ENCODE data around the gene METRN. TPM values are rescaled to one million over a fixed set of nuclear protein-coding genes. Genes with fewer than 3 reads are reported as not detected.

METRN gene
- total RNA-seq: 10.1 and 40.1 TPM in 2 replicates

DNA sequence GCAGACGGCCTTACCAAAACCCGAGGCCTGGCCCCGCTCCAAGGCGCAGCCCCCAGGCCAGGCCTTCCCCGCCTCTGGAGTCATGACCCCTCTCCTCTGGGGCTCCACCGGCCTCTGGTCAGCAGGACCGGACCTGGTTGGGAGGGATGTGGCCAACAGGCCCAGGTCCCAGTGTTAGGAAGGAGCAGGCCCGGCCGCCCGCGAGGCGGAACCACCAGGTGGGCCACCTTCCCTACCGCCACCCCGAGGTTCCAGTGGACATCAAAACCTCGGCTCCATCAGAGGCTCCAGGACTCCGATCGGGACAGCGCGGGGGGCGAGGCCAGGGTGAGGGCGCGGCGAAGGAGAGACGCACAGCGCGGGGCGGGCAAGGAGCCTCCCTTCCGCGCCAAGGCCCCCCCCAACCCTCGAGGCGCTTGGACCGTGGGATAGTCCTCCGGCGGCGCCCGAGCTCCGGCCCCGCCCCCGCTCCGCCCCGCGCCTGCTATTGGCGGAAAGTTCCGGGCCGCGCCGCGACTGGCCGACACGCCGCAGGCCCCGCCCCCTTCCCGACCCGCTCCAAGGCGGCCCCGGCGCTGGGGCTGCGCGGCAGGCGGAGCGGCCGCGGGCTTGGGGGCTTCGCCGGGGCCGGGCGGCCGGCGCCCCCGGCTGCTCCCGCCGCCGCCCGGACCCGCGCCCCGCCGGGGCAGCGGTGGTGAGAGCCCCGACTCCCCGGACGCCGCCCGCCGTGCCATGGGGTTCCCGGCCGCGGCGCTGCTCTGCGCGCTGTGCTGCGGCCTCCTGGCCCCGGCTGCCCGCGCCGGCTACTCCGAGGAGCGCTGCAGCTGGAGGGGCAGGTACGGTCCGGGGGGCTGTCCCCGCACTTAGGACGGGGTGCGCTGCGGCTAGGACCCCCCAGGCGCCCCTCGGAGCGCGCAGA, at the start of gene METRN:
Gene METRN, plus strand, starts transcription at position 561 of the 919 bp plus-strand sequence. Its CDS starts 172 bp downstream, at position 733.

DNA sequence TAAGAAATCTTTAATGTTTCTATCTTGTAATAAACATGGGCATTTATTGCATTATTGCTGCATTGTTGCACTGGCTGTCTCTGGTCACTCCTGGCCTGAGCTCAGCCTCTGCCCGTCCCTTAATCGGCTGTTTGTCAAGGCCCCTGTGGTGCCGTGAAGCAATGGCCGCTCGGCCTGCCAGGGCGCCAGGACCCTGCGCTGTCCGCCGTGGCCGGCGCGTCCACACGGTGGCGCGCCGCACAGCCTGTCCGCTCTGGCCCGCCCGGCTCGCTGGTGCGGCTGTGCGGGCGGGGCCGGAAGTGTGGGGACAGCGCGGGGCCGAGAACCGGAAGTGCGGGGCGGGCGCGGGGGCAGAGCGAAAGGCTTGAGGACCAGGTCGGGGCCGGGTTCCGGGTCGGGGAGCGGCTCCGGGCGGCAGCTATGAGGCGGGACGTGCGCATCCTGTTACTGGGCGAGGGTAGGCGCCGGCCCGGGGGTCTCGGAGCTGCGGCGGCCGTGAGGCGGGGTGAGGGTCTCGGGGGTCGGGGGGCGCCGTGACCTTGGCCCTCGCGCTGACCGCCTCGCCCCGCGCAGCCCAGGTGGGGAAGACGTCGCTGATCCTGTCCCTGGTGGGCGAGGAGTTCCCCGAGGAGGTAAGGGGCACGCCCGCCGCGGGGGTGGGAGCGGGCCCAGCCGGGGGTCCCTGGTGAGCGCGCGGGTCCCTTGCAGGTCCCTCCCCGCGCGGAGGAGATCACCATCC, 47.0 kb upstream of the METRN start, which contains the start of gene RHOT2:
Gene RHOT2, plus strand, starts transcription at position 353 of the 739 bp plus-strand sequence. Its CDS starts 68 bp downstream, at position 421.

DNA sequence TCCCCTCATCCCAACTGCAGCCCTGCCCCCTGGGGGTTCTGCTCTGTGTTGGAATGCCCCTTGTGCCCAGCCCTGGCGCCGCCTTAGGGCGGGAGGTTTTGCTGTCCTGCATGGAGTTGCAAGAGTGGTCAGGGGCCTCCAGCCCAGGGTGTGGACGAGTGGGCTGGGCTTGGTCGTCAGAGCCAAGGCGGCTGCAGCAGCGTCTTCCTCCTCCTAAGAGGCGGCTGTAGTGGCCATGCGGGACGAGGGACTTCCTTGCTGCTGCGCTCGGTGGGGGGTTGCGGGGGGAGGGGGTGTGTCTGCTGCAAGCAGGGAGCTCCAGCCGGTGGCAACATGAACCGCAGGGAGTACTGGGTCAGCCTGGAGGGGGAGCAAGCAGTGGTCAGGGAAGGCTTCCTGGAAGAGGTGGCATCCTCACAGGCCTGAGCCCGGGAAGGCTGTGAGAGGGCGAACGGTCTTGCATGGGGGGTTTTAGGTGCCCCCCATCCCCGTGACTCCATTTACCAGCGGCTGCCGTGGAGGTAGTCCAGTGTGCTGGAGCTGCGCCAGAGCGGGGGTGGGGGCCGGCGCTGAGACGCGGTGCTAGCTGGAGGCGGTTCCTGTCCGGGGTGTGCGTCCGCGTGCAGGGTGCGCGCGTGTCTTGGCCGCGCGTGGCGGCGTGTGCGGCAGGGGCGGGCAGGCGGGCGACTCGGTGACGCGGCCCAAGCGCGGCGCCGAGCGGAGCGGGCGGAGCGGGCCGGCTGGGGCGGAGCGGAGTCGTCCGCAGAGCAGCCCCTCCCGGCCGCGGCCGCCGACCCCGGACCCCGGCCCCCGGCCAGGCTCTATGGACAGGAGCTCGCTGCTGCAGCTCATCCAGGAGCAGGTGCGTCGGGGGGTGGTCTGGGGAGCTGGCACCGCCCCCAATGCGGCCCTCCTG, 39.7 kb upstream of the METRN start, which contains the start of gene RHBDL1:
Gene RHBDL1, plus strand, starts transcription at position 704 of the 916 bp plus-strand sequence. Its CDS starts 120 bp downstream, at position 824.

DNA sequence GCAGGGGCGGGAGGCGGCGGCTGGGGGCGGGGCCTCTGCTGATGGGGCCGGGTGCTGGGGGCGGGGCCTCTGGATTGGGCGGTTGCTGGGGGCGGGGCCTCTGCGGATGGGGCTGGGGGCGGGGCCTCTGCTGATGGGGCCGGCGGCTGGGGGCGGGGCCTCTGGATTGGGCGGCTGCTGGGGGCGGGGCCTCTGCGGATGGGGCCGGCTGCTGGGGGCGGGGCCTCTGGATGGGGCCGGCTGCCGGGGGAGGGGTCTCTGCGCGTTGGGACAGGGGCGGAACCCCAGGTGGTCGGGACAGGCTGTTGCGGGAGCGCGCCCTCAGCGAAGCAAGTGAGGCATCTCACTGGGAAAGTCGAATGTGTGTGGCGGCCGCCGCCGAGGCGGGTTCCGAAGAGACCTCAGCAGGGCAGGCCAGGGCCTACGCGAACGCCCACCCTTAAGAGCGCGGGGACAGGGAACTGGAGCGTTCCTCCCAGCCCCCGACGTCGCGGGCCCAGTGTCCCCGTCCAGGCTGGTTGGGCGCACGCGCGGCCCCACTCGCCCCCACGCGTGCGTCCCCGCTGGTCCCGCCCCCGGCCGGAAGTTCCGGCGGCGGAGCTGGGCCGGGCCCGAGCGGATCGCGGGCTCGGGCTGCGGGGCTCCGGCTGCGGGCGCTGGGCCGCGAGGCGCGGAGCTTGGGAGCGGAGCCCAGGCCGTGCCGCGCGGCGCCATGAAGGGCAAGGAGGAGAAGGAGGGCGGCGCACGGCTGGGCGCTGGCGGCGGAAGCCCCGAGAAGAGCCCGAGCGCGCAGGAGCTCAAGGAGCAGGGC, 34.9 kb upstream of the METRN start, which contains the start of gene STUB1:
Gene STUB1, plus strand, starts transcription at position 597 of the 811 bp plus-strand sequence. Its CDS starts 116 bp downstream, at position 713.

DNA sequence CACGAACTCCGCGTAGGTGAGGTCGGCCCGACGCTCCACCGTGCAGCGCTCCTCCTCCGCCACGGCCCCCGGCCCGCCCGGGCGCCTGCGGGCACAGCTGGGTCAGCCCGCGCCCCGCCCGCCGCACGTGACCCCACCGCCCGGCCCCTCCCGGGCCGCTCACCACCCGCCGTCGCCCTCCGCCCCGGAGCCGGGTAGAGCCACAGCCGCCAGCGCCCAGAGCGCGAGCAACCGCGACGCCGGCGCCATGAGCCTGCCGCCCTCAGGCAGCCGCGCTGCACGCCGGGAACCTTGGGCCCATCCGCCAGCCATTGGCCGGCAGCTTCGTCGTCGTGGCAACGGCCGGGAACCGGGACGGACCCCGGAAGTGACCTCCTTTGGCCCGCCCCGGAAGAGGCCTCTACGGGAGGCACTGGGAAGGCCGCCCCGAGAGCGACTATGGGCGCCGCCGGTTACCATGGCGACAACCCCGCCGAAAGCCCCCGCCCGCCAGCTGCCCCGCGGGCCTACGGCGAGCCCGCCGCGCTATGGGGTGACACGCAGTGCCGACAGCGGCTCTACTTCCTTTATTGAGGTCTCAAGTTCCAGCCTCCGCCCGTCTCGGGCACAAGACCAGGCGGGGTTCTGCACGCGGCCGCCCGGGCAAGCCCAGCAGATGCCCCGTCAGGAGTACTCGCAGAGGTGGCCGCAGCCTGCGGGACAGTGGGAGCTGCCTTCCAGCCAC, 30.7 kb upstream of the METRN start, which contains the start of gene JMJD8:
Gene JMJD8, minus strand, starts transcription at position 264 of the 724 bp plus-strand sequence. Its CDS starts 15 bp downstream, at position 249.

DNA sequence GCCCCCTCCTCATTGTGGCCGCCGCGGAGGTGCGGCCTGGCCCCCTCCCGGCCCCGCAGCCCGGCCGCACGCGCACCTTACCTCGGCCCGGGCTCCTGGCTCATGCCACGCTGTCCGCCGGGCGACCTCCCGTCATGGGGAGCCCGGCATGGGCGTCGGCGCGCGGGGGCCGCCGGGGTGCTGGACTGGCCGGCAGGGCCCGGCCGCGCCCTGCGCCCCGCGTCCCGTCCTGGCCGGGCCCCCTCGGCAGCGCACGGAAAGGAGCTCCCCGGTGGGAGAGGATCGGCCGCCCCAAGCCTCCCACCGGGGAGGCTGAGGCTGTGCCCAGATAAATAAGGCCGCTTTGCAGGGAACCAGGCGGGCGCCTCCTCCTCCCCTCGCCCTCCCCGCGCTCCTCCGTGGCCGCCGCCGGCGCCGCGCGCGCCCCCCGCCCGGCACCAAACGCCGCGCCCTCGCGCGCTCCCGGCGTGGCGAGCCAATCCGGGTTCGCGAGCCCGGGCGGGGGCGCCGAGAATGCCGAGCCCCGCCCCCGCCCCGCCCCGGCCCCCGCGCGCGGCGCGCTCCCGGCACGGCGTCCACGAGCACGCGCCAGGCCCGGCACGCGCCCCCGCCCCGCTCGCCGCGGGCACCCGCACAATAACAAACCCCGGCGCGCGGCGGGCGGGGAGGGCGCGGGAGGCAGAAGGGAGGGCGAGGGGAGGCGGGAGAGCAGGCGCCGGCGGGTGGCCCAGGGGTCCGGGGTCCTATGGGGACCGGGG, 9.3 kb upstream of the METRN start, which contains the start of gene FBXL16:
Gene FBXL16, minus strand, starts transcription at position 371 of the 758 bp plus-strand sequence. CDS start 8,396 bp downstream, outside the sequence.

DNA sequence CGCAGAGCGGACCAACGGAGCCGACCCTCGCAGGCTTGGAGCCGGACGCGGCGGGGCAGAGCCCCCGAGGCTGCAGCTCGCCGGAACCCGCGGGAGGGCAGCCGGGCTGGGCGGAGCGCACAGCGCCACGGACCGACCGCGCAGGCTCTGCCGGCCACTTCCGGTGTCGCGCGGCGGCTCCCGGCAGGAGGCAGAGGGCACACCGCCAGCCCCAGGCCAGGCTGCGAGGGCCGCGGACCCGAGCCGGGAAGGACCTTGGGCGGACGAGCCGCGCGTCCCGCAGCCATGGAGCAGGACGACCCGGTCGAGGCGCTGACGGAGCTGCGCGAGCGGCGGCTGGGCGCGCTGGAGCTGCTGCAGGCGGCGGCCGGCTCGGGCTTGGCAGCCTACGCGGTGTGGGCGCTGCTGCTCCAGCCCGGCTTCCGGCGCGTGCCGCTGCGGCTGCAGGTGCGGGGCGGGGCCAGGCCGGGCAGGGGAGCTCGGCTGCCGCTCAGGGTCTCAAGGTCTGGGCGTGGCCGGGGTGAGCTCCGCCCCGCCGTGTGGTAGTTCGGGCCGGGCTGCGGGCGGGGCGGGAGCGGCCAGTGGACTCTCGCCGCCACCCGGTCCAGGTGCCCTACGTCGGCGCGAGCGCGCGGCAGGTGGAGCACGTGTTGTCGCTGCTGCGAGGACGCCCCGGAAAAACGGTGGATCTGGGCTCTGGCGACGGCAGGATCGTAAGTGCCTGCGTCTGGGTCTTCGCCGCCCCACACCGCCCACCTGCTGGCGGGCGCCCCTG, 6.3 kb downstream of the METRN start, which contains the start of gene ANTKMT:
Gene ANTKMT, plus strand, starts transcription at position 157 of the 775 bp plus-strand sequence. Its CDS starts 129 bp downstream, at position 286.

DNA sequence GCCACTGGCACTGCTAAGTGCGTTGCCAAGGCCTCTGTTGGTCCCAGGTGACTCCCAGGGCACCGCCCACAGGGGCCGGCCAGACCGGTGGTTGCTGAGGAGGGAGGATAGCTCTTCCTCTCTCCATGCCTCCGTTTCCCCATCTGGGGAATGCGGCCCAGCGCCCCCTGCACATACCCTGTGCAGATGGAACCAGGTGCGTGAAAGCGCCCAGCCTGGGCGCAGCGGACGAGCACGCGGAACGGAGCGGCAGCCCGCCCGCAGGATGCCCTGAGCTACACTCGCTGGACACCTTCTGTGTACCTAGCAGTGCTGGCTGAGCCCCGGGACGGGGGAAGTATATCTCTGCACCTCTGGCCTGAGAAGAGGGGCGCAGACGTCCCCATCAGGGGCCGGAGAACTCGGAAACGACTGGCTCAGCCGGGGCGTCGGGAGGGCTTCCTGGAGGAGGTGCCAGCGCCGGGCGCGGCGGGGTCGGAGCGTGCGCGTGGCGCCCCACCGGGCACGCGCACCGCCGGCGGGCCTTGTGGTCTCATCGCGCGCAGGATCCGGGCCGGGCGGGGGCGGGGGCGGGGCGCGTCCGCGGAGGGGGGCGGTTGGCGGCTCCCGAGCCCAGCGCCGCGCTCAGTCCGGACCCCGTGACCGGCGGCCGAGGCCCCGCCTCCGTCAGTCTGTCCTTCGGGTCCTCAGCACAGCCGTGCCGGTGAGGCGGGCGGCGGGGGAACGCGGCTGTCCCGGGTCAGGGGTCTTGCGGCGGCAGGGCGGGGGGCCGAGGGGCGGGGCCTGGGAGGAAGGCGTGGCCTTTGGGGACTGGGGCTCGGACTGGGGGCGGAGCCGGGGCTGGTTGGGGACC, 11.7 kb downstream of the METRN start, which contains the start of the genes CCDC78 and HAGHL:
Gene CCDC78, minus strand, starts transcription at position 6 of the 853 bp plus-strand sequence. CDS start 76 bp downstream, outside the sequence.
Gene HAGHL, plus strand, starts transcription at position 669 of the 853 bp plus-strand sequence. CDS start 404 bp downstream, outside the sequence.

DNA sequence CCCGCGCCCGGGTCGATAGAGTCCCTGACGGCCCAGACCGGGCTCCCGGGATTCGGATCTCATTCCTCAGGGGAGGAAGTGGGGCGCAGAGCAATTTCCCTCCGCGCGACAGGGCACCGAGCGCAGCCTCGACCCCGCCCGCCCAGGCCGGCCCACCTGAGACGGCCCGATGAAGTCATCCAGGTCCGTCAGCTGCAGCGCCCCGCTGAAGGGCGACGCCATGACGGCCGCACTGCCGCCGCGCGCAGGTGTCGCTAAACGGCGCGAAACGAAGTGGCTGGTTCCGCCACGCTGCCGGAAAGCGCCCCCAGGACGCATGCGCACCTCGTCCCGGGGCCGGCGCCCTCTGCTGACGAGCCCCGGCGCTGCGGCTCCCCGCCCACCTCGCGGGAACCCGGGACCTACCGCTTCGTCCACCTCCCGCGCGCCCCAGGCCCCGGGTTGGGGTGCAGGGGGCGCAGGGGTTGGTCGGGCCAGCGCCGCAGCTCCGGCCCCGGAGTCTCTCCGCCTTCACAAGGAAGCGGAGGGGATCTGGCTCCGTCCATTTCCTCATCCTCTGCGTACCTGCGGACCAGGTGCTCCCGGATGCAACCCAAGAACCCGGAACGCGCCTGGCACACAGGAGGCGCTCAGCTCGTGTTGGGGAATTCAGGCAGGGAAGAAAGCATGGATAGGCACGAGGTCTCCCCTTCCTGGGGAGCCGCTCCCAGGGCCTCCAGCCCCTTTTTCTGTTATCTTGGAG, 26.0 kb downstream of the METRN start, which contains the start of gene CIAO3:
Gene CIAO3, minus strand, starts transcription at position 234 of the 742 bp plus-strand sequence. Its CDS starts 12 bp downstream, at position 222.

DNA sequence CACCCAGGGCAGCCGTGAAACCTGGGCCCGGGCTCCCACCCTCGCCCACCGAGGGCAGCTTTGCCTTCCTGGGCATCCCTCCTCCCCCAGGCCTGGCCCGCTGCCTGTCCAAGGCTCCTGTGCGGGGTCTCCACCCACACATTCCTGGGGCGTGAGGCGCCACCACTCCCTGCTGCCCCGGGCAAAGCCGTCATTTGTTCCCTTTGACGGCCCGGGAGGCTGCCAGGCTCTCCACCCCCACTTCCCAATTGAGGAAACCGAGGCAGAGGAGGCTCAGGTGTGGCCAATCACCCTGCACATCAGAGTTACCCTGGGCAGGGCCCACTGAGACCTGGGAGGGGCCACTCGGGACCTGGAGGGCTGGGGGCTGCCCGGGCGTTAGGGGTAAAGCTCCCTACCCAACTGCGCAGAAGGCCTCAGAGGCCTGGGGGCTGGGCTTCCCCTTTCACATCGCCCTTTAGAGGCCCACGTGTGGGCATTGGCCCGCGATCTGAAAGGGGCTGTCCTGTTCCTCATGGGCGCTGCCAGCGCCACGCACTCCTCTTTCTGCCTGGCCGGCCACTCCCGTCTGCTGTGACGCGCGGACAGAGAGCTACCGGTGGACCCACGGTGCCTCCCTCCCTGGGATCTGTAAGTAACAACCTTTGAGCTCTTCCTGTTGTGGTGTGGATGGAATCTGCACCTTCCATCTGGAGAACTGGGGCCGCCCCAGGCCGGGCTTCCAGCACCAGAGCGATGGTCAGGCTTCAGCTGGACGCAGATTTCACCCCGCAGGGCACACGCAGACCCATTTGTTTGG, 45.8 kb downstream of the METRN start, which contains the start of gene MSLN:
Gene MSLN, plus strand, starts transcription at position 190 of the 799 bp plus-strand sequence. CDS start 1,947 bp downstream, outside the sequence.

Other genes starting within 250 kb of the METRN start
- 68.9 and 91.9 TPM in 2 replicates for gene CAPN15, start 187.4 kb upstream of the METRN start, total RNA-seq
- 0.14 TPM in 1 of 2 replicates, not detected in the other for gene PRR35, start 154.7 kb upstream of the METRN start, total RNA-seq
- 2.6 TPM in 2 replicates for gene NHLRC4, start 148.1 kb upstream of the METRN start, total RNA-seq
- gene PIGQ, start 145.2 kb upstream of the METRN start, total RNA-seq: 27.8 and 33.5 TPM in 2 replicates
- gene RAB40C, start 125.1 kb upstream of the METRN start, total RNA-seq: 15.3 and 16.5 TPM in 2 replicates
- 0.14 and 0.22 TPM in 2 replicates for gene WFIKKN1, start 84.1 kb upstream of the METRN start, total RNA-seq
- 99.1 and 106 TPM in 2 replicates for gene METTL26, start 78.8 kb upstream of the METRN start, total RNA-seq
- gene MCRIP2, start 73.3 kb upstream of the METRN start, total RNA-seq: 11.5 and 16.6 TPM in 2 replicates
- 12.3 and 22.6 TPM in 2 replicates for gene WDR90, start 65.8 kb upstream of the METRN start, total RNA-seq
- 56.5 and 67.4 TPM in 2 replicates for gene RHOT2, start 47.0 kb upstream of the METRN start, total RNA-seq
- gene RHBDL1, start 39.4 kb upstream of the METRN start, total RNA-seq: 2.3 and 2.4 TPM in 2 replicates
- 91.5 and 131 TPM in 2 replicates for gene STUB1, start 34.7 kb upstream of the METRN start, total RNA-seq
- 45.7 and 62.3 TPM in 2 replicates for gene JMJD8, start 30.8 kb upstream of the METRN start, total RNA-seq
- gene WDR24, start 24.7 kb upstream of the METRN start, total RNA-seq: 12.9 and 15.8 TPM in 2 replicates
- gene FBXL16, start 9.3 kb upstream of the METRN start, total RNA-seq: 0.22 TPM in 1 of 2 replicates, not detected in the other
- 25.4 and 30.6 TPM in 2 replicates for gene ANTKMT, start 6.0 kb downstream of the METRN start, total RNA-seq
- 1.1 and 3.1 TPM in 2 replicates for gene CCDC78, start 11.3 kb downstream of the METRN start, total RNA-seq
- gene HAGHL, start 12.0 kb downstream of the METRN start, total RNA-seq: 8.3 and 23.4 TPM in 2 replicates
- 25.2 and 40.8 TPM in 2 replicates for gene CIAO3, start 25.9 kb downstream of the METRN start, total RNA-seq
- not detected in 2 replicates for gene MSLN, start 45.6 kb downstream of the METRN start, total RNA-seq
- gene RPUSD1, start 73.3 kb downstream of the METRN start, total RNA-seq: 33.3 and 54.4 TPM in 2 replicates
- gene CHTF18, start 73.5 kb downstream of the METRN start, total RNA-seq: 2.2 and 36.9 TPM in 2 replicates
- gene GNG13, start 85.6 kb downstream of the METRN start, total RNA-seq: not detected in 2 replicates